ENCODE measurements around the gene HDAC4. TPM values are rescaled to one million over a fixed set of nuclear protein-coding genes. Genes with fewer than 3 reads are reported as not detected.

Gene HDAC4
- total RNA-seq, 2 experiments from 2014 or later, result 22.6 to 24.5 TPM

- no peak for TF ChIP-seq CTCF (IDR thresholded peaks at IDR 0.05)
- Mint-ChIP-seq H3K4me1 (ENCODE audit: low read depth) (peaks cover 39% of the 10 kb centered on the region), H3K36me3 (ENCODE audit: low read depth) (peaks cover 2% of the 10 kb centered on the region), H3K27me3 (no peaks in the 10 kb centered on the region), H3K27ac (no peak overlapping the region), H3K9me3 (peaks cover 2% of the 10 kb centered on the region), H3K4me3 (no peak overlapping the region)
- intact Hi-C loops (cut with micrococcal nuclease), result no loop called here
- POLR2A ChIA-PET, result interaction anchor here (1.1 kb wide), 1 partner anchor 23 kb away, joined by 3 read pairs; no protein-coding TSS in a partner anchor
- no peak for DNase-seq
- ATAC-seq, result no peak
- CTCF ChIA-PET, result no interaction called here
Observed at GRCh38 chr2:239244625-239245024, 156.2 kb downstream of the HDAC4 start.

GRCh38 chr2:239241431-239241960, 159.3 kb downstream of the HDAC4 start:
- Mint-ChIP-seq H3K27me3 (no peaks in the 10 kb centered on the region), H3K4me1 (ENCODE audit: low read depth) (peaks cover 34% of the 10 kb centered on the region), H3K36me3 (ENCODE audit: low read depth) (peaks cover 2% of the 10 kb centered on the region), H3K9me3 (peaks cover 2% of the 10 kb centered on the region), H3K27ac (no peak overlapping the region), H3K4me3 (no peak overlapping the region)
- CTCF ChIA-PET, result interaction anchor here (0.7 kb wide), 1 partner anchor 1499 kb away, joined by 3 read pairs; no protein-coding TSS in a partner anchor
- intact Hi-C loops (cut with micrococcal nuclease), result no loop called here
- ATAC-seq (no peak), DNase-seq (no peak)
- no peak for TF ChIP-seq CTCF (IDR thresholded peaks at IDR 0.05)
- POLR2A ChIA-PET, result interaction anchor here (0.6 kb wide), 1 partner anchor 104 kb away, joined by 3 read pairs; no protein-coding TSS in a partner anchor

- Mint-ChIP-seq H3K9me3 (peaks cover 2% of the 10 kb centered on the region), H3K36me3 (ENCODE audit: low read depth) (peaks cover 2% of the 10 kb centered on the region), H3K4me1 (ENCODE audit: low read depth) (peaks cover 35% of the 10 kb centered on the region), H3K4me3 (no peak overlapping the region), H3K27ac (no peak overlapping the region), H3K27me3 (no peaks in the 10 kb centered on the region)
- ChIA-PET CTCF (no interaction called here), POLR2A (no interaction called here)
- intact Hi-C loops (cut with micrococcal nuclease), result no loop called here
- ATAC-seq (no peak), DNase-seq (no peak)
- no peak for TF ChIP-seq CTCF (IDR thresholded peaks at IDR 0.05)
Observed at GRCh38 chr2:239240414-239240881, 160.4 kb downstream of the HDAC4 start.

GRCh38 chr2:239239607-239240413, 161.0 kb downstream of the HDAC4 start:
- ChIA-PET CTCF (no interaction called here), POLR2A (interaction anchor here (1.6 kb wide), 1 partner anchor 14 kb away, joined by 3 read pairs; no protein-coding TSS in a partner anchor)
- Mint-ChIP-seq H3K4me3 (no peak overlapping the region), H3K4me1 (ENCODE audit: low read depth) (peaks cover 38% of the 10 kb centered on the region), H3K27ac (no peak overlapping the region), H3K9me3 (peaks cover 2% of the 10 kb centered on the region), H3K27me3 (no peaks in the 10 kb centered on the region), H3K36me3 (ENCODE audit: low read depth) (peaks cover 2% of the 10 kb centered on the region)
- DNase-seq (no peak), ATAC-seq (no peak)
- intact Hi-C loops (cut with micrococcal nuclease), result no loop called here
- TF ChIP-seq CTCF (IDR thresholded peaks at IDR 0.05), result no peak

All from activated CD8-positive, alpha-beta T cell treated with anti-CD3 and anti-CD28 coated beads for 36 hours (primary cell).